K562 (cell line): ENCODE results near the gene TGM3. TPM values are rescaled to one million over a fixed set of nuclear protein-coding genes. Genes with fewer than 3 reads are reported as not detected.

Source experiments
- ATAC-seq: fragments of 200-7000 bp; cut with Tn5 transposase; 3 replicates; pipeline ENCODE4 v1.9.1; 2020; ENCODE audit warnings: moderate library complexity
- BruUV-seq: library from RNA; stranded (reverse); fragments of 400-500 nt; replicated peaks from 2 replicates; lab custom pipeline; 2021; lab: Mats Ljungman, UMichigan
- CTCF ChIA-PET: fragments of 300-600 bp; formaldehyde crosslinking; extraction: SDS; loops from one replicate; lab custom pipeline; 2021; ENCODE audit warnings: low intra/inter-chr PET ratio; lab: Yijun Ruan, JAX
- POLR2A ChIA-PET: fragments of 300-600, 350-650 bp; sonication (Branson Sonifier 250); formaldehyde crosslinking; extraction: SDS; loops from one replicate; lab custom pipeline; 2021; ENCODE audit warnings: antibody characterized with exemption, inconsistent platforms; lab: Yijun Ruan, JAX
- DNase-seq, 4 experiments: peaks; one replicate each; pipeline versions ENCODE4 v3.0.0 to v3.0.0-alpha.2; 2011 to 2018; ENCODE audit warnings: low spot score in 3 of 4, mixed read lengths in 3 of 4; ENCODE audit errors: extremely low read depth in 1 of 4
- FAIRE-seq: peaks from 2 replicates; lab custom pipeline; 2011; peaks lifted over from hg19 to GRCh38; lab: Jason Lieb, UNC
- H2AFZ ChIP-seq: 2 replicates; pipeline ENCODE4 v1.6.0; 2011; ENCODE audit warnings: low read depth, low read length, control low read depth, inconsistent platforms
- H3K27ac ChIP-seq: fragments of 200-600 bp; 3 replicates; pipeline ENCODE4 v1.8.0; 2011; ENCODE audit warnings: low read depth, mild to moderate bottlenecking, control low read depth, inconsistent platforms, low read length, moderate library complexity, mixed read lengths; ENCODE audit errors: extremely low read depth
- H3K27me3 ChIP-seq, 2 experiments: fragments of 300-600 bp in 1 of 2; 2 replicates in 1 of 2; 3 replicates in 1 of 2; pipeline versions ENCODE4 v1.6.0 to v1.8.0; 2011; ENCODE audit warnings: inconsistent platforms in 2 of 2, low read length in 2 of 2, mild to moderate bottlenecking in 1 of 2, mixed read lengths in 1 of 2, moderate library complexity in 1 of 2; ENCODE audit not compliant: control insufficient read depth in 2 of 2, insufficient read depth in 2 of 2
- H3K36me3 ChIP-seq: fragments of 300-600 bp; 3 replicates; pipeline ENCODE4 v1.8.0; 2011; ENCODE audit warnings: mild to moderate bottlenecking, low read length, inconsistent platforms; ENCODE audit not compliant: control insufficient read depth, insufficient read depth
- H3K4me1 ChIP-seq, 2 experiments: fragments of 200-600 bp in 1 of 2; replicated peaks in 1 of 2; 2 replicates in 1 of 2; 3 replicates in 1 of 2; pipeline versions ENCODE4 v1.5.1 to v1.8.0; 2011; ENCODE audit warnings: inconsistent platforms in 2 of 2, low read length in 2 of 2, mild to moderate bottlenecking in 1 of 2, mixed read lengths in 1 of 2, moderate library complexity in 1 of 2; ENCODE audit not compliant: control insufficient read depth in 2 of 2, insufficient read depth in 2 of 2
- H3K4me2 ChIP-seq: 2 replicates; pipeline ENCODE4 v1.6.1; 2011; ENCODE audit warnings: low read length, control low read depth, inconsistent platforms, mixed read lengths; ENCODE audit not compliant: insufficient read depth
- H3K4me3 ChIP-seq: fragments of 200-600 bp; sonication (generic), shearing (Covaris generic); 2 replicates; pipeline ENCODE4 v1.5.1; 2016; ENCODE audit warnings: control low read depth, inconsistent platforms
- H3K79me2 ChIP-seq: fragments of 200-600 bp; 3 replicates; pipeline ENCODE4 v1.8.0; 2011; ENCODE audit warnings: low read length, inconsistent platforms; ENCODE audit not compliant: control insufficient read depth, insufficient read depth
- H3K9ac ChIP-seq, 2 experiments: 2 replicates each; pipeline versions ENCODE4 v1.6.0 to v1.6.1; 2011; ENCODE audit warnings: low read depth in 2 of 2, low read length in 2 of 2, control low read depth in 1 of 2, inconsistent platforms in 1 of 2, mild to moderate bottlenecking in 1 of 2, mixed read lengths in 1 of 2; ENCODE audit not compliant: insufficient read depth in 1 of 2
- H3K9me1 ChIP-seq: one replicate; pipeline ENCODE4 v1.6.0; 2011; ENCODE audit warnings: inconsistent platforms, mild to moderate bottlenecking, low read length, moderate library complexity; ENCODE audit not compliant: control insufficient read depth, insufficient read depth
- H3K9me3 ChIP-seq: replicated peaks from 2 replicates; pipeline ENCODE4 v1.5.1; 2011; ENCODE audit warnings: low read depth, low read length, inconsistent platforms; ENCODE audit not compliant: control insufficient read depth, insufficient read depth
- H4K20me1 ChIP-seq: replicated peaks from 2 replicates; pipeline ENCODE4 v1.6.1; 2011; ENCODE audit warnings: low read length, inconsistent platforms, mixed read lengths; ENCODE audit not compliant: control insufficient read depth, insufficient read depth
- EZH2 ChIP-seq: IDR thresholded peaks from 2 replicates; pipeline ENCODE4 v1.6.1; 2012; ENCODE audit warnings: low read depth, mild to moderate bottlenecking, inconsistent platforms, low read length, borderline replicate concordance
- POLR2AphosphoS5 ChIP-seq: IDR thresholded peaks from 2 replicates; pipeline ENCODE4 v1.6.1; 2011; ENCODE audit warnings: mild to moderate bottlenecking, low read depth, low read length, moderate library complexity; ENCODE audit not compliant: control insufficient read depth, insufficient read depth
- SAP30 ChIP-seq: fragments of 200-600 bp; sonication (generic); IDR thresholded peaks from 2 replicates; pipeline ENCODE4 v1.6.1; 2012; ENCODE audit warnings: borderline replicate concordance, low read depth, mild to moderate bottlenecking, moderate library complexity, low read length, control low read depth, inconsistent platforms; ENCODE audit not compliant: insufficient read depth, poor library complexity, severe bottlenecking
- TCF3 ChIP-seq: sonication (generic); formaldehyde crosslinking; IDR thresholded peaks from 2 replicates; pipeline ENCODE4 v1.4.0; 2020; ENCODE audit warnings: mild to moderate bottlenecking, missing genetic modification reagents
- WGBS: fragments of 100-300 bp; shearing (Covaris generic); methylation state at CpG from one replicate; pipeline ENCODE4 v1.1.6; 2016; ENCODE audit warnings: low coverage, mixed read lengths; ENCODE audit not compliant: insufficient coverage; ENCODE audit errors: missing lambda C conversion rate; 5-methylcytosine and 5-hydroxymethylcytosine counted together
- in situ Hi-C: fragments of 300-500 bp; cut with MboI; formaldehyde crosslinking; loops from 4 replicates; pipeline ENCODE4 v1.15.0; 2018; ENCODE audit warnings: inconsistent platforms, mixed read lengths
- intact Hi-C: fragments of 100-400 bp; cut with micrococcal nuclease; formaldehyde crosslinking; loops from 2 replicates; pipeline ENCODE4 v1.14.2; 2022
- polyA plus RNA-seq, 8 experiments: library from polyadenylated mRNA; depleted of rRNA in 4 of 8; stranded (reverse) in 5 of 8; unstranded in 3 of 8; fragments of >200 nt; fragmentation: Nextera tagmentation in 2 of 8; fragmentation: Illumina TruSeq in 1 of 8; extraction: Ambion mirVana in 2 of 8; extraction: Trizol in 1 of 8; gene quantifications; 2 replicates each; pipeline versions ENCODE4 v1.2.1 to v1.2.3, GENCODE V29; 2011 to 2014; ENCODE audit warnings: inconsistent platforms in 1 of 8, missing spikeins in 1 of 8
- total RNA-seq, 7 experiments: library from RNA; depleted of rRNA in 6 of 7; stranded (reverse); fragments of >200 nt in 6 of 7; fragmentation: Illumina TruSeq in 2 of 7; extraction: Trizol in 2 of 7; gene quantifications; 2 replicates each; pipeline versions ENCODE4 v1.2.1 to v1.2.3, GENCODE V29; 2011 to 2021; ENCODE audit warnings: low replicate concordance in 1 of 7
- TF ChIP-seq, protein P1 (sequence below): fragments of 250-450 bp; sonication (Bioruptor Pico); IDR thresholded peaks from 2 replicates; pipeline ENCODE4 v1.4.0; 2020

TGM3 gene
- total and polyA plus RNA-seq, 9 of the 15 experiments (the other 6 are each of a cell fraction or from before 2014, with no cell fraction given), result not detected

DNA sequence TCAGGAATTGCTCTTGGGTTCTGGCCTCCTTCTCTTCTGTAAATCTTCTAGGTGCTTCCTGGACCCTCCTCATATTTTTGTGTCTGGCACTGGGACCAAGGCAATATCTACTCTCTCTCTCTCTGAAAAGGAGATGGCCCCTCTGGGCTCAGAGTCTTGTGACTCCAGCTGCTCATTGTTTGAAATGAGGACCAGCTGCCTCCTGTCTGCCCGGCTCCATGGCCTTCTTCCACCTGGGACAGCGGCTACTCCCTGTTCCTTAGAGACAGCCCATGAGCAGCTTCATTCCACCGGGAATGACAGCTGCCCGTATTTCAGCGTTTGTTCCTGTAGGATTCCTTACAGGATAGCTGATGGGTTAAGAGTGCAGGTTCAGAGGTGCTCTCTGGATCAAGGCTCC lies 2.9 kb downstream of the TGM3 start:
- Histone ChIP-seq H3K79me2 (no peaks in the 10 kb centered on the region), H2AFZ (no peak overlapping the region), H3K27me3 (peaks cover 0 to 3% of the 10 kb centered on the region in 2 experiments; a peak in 1 of 5 replicates), H4K20me1 (no peaks in the 10 kb centered on the region), H3K9me3 (no peaks in the 10 kb centered on the region), H3K9ac (no peak overlapping the region), H3K4me2 (no peak overlapping the region), H3K9me1 (no peaks in the 10 kb centered on the region), H3K36me3 (no peaks in the 10 kb centered on the region), H3K27ac (no peak overlapping the region), H3K4me3 (no peak overlapping the region), H3K4me1 (peaks cover 0 to 9% of the 10 kb centered on the region in 2 experiments; a peak in 3 of 5 replicates)
- FAIRE-seq (no peak), DNase-seq (no peak), ATAC-seq (no peak)
- no TSS peak for BruUV-seq
- POLR2A ChIA-PET, result interaction anchor here (0.5 to 1.1 kb wide), 2 partner anchors 14 to 1083 kb away, joined by 3 read pairs; no protein-coding TSS in a partner anchor
- CTCF ChIA-PET, result no interaction called here
- intact Hi-C loops (no loop called here), in situ Hi-C loops (no loop called here)
- WGBS, result 81% methylated on average over 3 of the region's 5 CpGs
- TF ChIP-seq EZH2 (no peak), SAP30 (no peak), POLR2AphosphoS5 (no peak), TCF3 (CRISPR knock-in tag) (no peak)
- TF ChIP-seq, protein P1, sequence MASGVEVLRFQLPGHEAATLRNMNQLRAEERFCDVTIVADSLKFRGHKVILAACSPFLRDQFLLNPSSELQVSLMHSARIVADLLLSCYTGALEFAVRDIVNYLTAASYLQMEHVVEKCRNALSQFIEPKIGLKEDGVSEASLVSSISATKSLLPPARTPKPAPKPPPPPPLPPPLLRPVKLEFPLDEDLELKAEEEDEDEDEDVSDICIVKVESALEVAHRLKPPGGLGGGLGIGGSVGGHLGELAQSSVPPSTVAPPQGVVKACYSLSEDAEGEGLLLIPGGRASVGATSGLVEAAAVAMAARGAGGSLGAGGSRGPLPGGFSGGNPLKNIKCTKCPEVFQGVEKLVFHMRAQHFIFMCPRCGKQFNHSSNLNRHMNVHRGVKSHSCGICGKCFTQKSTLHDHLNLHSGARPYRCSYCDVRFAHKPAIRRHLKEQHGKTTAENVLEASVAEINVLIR (CRISPR knock-in tag), result no peak
